Measurements from ENCODE around the gene GNAL.

The GNAL gene

DNA sequence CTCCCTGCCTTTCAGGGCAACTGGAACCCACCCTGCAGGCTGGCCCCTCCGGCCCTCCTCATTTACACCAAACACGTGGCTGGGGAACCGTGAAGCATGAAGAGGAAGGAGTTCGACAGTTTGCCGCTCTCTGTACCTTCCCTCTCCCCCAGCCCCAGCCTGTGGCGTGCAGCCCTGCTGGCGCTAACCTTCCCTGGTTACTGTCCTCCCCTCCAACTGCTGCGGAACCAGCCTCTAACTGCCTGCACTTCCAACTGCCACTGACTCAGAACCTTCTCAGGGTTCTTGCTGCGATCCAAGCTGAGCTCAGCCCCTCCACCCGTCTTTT lies 19.2 kb upstream of the GNAL start:
- no peaks in the 10 kb centered on the region for H3K9me3 ChIP-seq (ENCODE audit: insufficient read depth, low read length)
- H3F3A ChIP-seq (ENCODE audit: insufficient read depth), result no peaks in the 10 kb centered on the region
- H2AFZ ChIP-seq (ENCODE audit: low read depth, low read length, severe bottlenecking), result no peak overlapping the region
- no peaks in the 10 kb centered on the region for H3K27me3 ChIP-seq (ENCODE audit: low read length)
- no peak overlapping the region for H3K4me3 ChIP-seq (ENCODE audit: insufficient read depth, low read length, poor library complexity, severe bottlenecking)
- TF ChIP-seq CTCF (IDR thresholded peaks at IDR 0.05; ENCODE audit: insufficient read depth, low read length, poor library complexity, severe bottlenecking) (no peak), EZH2phosphoT487 (conservative IDR thresholded peaks at IDR 0.05; ENCODE audit: low read length) (no peak)
- H3K9ac ChIP-seq (ENCODE audit: low read length), result no peak overlapping the region
- no peak overlapping the region for H3K4me2 ChIP-seq (ENCODE audit: low read depth, low read length, poor library complexity, severe bottlenecking)
- no peaks in the 10 kb centered on the region for H3K9me2 ChIP-seq (replicated peaks; ENCODE audit: insufficient read depth, low read length)
- H4K20me1 ChIP-seq (ENCODE audit: low read depth, low read length), result no peaks in the 10 kb centered on the region
- no peak overlapping the region for H3K27ac ChIP-seq (ENCODE audit: low read depth, low read length)
- H3K79me2 ChIP-seq (ENCODE audit: insufficient read depth, low read length), result no peaks in the 10 kb centered on the region
- H3K36me3 ChIP-seq (ENCODE audit: low read length), result no peaks in the 10 kb centered on the region

DNA sequence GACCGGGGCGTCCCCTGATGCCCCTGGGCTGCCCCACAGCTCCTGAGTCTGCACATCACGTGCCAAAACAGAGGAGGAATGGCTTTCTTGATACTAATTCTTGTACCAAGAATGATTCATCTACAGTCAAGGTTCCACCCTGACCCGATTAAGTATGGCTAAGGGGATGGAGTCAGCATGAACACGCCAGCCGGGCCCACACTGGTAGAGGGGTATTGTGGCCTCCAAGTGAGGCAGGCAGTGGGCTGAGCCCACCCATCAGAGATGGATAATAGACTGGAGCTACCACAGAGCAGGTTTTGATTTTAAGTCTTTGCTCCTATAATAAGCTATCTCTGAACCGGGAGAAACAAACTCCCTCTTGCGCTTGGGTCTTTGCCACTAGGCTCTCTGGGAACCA lies 17.9 kb upstream of the GNAL start:
- no peak overlapping the region for H2AFZ ChIP-seq (ENCODE audit: low read depth, low read length, severe bottlenecking)
- H3K79me2 ChIP-seq (ENCODE audit: insufficient read depth, low read length), result no peaks in the 10 kb centered on the region
- no peaks in the 10 kb centered on the region for H4K20me1 ChIP-seq (ENCODE audit: low read depth, low read length)
- no peak overlapping the region for H3K4me2 ChIP-seq (ENCODE audit: low read depth, low read length, poor library complexity, severe bottlenecking)
- no peaks in the 10 kb centered on the region for H3K9me3 ChIP-seq (ENCODE audit: insufficient read depth, low read length)
- no peak overlapping the region for H3K9ac ChIP-seq (ENCODE audit: low read length)
- H3K4me3 ChIP-seq (ENCODE audit: insufficient read depth, low read length, poor library complexity, severe bottlenecking), result no peak overlapping the region
- no peak for TF ChIP-seq CTCF (IDR thresholded peaks at IDR 0.05; ENCODE audit: insufficient read depth, low read length, poor library complexity, severe bottlenecking)
- no peak for TF ChIP-seq EZH2phosphoT487 (conservative IDR thresholded peaks at IDR 0.05; ENCODE audit: low read length)
- no peaks in the 10 kb centered on the region for H3K36me3 ChIP-seq (ENCODE audit: low read length)
- no peaks in the 10 kb centered on the region for H3K9me2 ChIP-seq (replicated peaks; ENCODE audit: insufficient read depth, low read length)
- no peaks in the 10 kb centered on the region for H3F3A ChIP-seq (ENCODE audit: insufficient read depth)
- H3K27ac ChIP-seq (ENCODE audit: low read depth, low read length), result no peak overlapping the region
- no peaks in the 10 kb centered on the region for H3K27me3 ChIP-seq (ENCODE audit: low read length)

- Histone ChIP-seq H3K27ac (ENCODE audit: low read depth, low read length) (no peak overlapping the region), H3K79me2 (ENCODE audit: insufficient read depth, low read length) (no peaks in the 10 kb centered on the region), H2AFZ (ENCODE audit: low read depth, low read length, severe bottlenecking) (no peak overlapping the region), H4K20me1 (ENCODE audit: low read depth, low read length) (no peaks in the 10 kb centered on the region), H3K27me3 (ENCODE audit: low read length) (no peaks in the 10 kb centered on the region), H3K9me2 (replicated peaks; ENCODE audit: insufficient read depth, low read length) (no peaks in the 10 kb centered on the region), H3K9me3 (ENCODE audit: insufficient read depth, low read length) (no peaks in the 10 kb centered on the region), H3K36me3 (ENCODE audit: low read length) (no peaks in the 10 kb centered on the region), H3K4me2 (ENCODE audit: low read depth, low read length, poor library complexity, severe bottlenecking) (no peak overlapping the region), H3K9ac (ENCODE audit: low read length) (no peak overlapping the region), H3F3A (ENCODE audit: insufficient read depth) (no peaks in the 10 kb centered on the region), H3K4me3 (ENCODE audit: insufficient read depth, low read length, poor library complexity, severe bottlenecking) (no peak overlapping the region)
- TF ChIP-seq CTCF (IDR thresholded peaks at IDR 0.05; ENCODE audit: insufficient read depth, low read length, poor library complexity, severe bottlenecking), result no peak
- TF ChIP-seq EZH2phosphoT487 (conservative IDR thresholded peaks at IDR 0.05; ENCODE audit: low read length), result no peak
These were observed 16.9 kb upstream of the GNAL start for GRCh38 chr18:11672198-11672597.
